COLO668 (cell line): ENCODE results near the gene UPK1A.
A peak's percentile ranks its signal among the peaks of the same experiment; 100 is the strongest.
"Not testable (repeated sequence)": the region's sequence is repeated elsewhere in the genome, so short reads cannot be mapped to it uniquely, and the experiment has no call there.

Experiments
- DNase-seq: peaks from one replicate; lab custom pipeline; 2025; ENCODE audit not compliant: unreplicated experiment; lab: John Stamatoyannopoulos, UW

UPK1A gene

DNA sequence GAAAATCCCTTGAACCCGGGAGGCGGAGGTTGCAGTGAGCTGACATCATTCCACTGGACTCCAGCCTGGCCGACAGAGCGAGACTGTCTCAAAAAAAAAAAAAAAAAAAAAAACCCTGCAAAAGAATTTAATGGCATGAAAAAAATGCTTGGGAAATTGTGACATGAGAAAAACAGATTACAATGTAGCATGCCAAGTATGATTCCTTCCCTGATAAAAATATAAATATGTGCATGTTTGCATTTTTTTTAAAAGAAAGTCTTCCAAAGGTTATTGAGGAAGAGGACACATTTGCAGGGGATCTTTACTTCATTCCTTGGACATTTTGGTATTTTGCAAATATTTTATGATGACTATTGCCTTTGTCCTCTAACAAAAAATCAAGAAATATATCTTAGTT, 23.5 kb downstream of the UPK1A start:
- no peak for DNase-seq

DNA sequence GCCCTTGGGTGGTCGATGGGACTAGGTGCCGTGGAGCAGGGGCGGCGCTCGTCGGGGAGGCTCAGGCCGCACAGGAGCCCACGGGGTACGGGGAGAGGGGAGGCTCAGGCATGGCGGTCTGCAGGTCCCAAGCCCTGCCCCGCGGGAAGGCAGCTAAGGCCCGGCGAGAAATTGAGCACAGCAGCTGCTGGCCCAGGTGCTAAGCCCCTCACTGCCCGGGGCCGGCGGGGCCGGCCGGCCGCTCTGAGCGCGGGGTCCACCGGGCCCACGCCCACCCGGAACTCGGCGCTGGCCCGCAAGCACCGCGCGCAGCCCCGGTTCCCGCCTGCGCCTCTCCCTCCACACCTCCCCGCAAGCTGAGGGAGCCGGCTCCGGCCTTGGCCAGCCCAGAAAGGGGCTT, 24.8 kb downstream of the UPK1A start:
- DNase-seq, result not testable (repeated sequence)

DNA sequence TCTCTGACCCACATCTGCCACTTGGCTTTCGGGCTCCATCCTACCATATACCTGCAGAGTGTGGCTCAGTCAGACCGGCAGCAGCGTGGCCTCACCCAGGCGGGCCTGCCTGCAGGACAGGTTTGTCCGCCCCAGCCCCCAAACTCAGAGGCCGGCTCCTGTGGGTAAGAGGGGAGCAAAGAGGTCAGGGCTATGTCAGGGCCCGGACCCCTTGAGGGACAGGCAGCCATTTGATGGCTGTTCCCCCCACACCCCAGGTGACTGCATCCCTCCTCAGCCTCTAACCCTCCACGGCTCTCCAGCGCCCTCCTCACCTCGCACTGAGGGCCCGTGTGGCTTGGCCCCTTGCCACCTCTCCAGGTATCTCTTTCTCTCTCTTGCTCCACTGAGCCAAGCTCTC, 25.7 kb downstream of the UPK1A start:
- peak; percentile 8 for DNase-seq

DNA sequence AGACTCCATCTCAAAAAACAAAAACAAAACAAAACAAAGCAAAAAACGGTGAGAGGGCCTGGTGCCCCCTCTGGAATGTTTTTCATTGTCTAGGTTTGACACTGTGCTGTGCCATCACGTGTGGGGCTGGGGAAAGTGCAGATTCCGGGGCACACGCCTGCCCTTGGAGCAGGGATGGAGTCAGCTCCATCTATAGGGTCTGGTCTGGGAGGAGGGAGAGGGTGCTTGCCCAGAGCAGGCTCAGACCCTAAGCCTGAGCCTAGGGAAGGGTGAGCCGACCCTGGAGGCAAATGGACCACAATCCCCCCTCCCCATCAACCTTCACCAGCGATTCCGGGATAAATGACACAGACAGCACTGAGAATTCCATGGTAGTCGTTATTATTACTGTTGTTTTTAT, 27.1 kb downstream of the UPK1A start:
- no peak for DNase-seq

DNA sequence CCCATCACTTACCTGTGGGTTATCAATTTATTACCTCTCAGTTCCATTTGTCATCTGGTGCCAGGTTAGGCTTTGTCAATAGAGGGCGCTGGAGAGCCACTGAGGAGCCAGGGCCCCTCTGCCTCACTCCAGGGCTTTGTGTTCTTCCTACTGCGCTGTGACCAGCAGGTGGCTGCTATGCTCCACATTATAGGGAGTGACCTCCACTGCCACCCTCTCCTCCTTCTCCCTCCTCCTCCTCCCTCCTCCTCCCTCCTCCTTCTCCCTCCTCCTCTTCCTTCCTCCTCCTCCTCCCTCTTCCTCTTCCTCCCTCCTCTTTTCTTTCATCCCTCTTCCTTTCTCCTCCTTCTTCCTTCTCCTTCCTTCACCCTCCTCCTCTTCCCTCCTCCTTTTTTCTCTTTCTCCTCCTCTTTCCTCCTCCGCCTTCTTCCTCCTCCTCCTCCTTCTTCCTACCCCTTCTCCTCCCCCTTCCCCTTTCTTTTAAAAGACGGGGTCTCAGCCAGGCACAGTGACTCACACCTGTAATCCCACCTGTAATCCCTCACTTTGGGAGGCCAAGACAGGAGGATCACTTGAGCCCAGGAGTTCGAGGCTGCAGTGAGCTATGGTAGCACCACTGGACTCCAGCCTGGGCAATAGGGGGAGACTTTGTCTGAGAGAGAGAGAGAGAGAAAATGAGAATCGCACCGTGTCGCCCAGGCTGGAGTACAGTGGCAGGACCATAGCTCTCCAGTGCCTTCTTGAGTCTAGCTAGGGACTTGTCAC, 27.7 kb downstream of the UPK1A start:
- DNase-seq, result peak; percentile 87

DNA sequence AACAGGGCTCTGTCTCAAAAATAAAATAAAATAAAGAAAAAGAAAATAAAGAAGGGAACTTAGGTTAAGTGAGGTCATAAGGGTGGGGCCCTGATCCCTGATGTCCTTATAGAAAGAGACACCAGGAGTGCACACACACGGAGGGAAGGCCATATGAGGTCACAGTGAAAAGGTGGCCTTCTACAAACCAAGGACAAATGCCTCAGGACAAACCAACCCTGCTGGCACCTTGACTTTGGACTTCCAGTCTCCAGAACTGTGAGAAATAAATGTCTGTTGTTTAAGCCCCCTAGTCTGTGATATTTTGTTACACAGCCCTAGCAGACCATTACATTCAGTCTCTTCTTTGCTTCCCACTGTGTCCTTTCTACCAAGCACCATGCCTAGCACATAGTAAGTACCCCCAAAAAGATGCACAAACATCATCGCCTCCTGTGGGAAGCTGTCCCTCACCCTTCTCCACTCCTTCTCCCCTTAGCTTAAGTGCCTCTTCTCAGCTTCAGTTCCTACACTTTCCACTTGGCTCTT, 29.6 kb downstream of the UPK1A start:
- no peak for DNase-seq

DNA sequence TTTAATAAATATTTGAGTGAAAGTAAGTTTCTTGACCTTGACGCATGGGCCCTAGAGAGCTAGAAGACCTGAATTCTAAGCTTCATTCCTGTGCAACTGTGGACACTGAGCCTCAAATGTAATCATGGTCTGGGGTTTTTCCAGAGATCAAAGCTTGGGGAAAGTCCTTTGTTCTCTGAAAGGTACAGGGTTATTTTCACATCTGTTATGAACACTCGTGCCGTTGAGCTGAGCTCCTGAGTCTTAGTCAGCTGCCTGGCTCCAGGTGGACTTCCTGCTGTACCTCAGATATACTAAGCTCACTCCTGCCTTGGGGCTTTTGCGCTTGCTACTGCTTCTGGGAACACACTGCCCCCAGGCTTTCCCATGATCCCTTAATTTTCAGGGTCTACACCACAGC, 30.5 kb downstream of the UPK1A start:
- no peak for DNase-seq

DNA sequence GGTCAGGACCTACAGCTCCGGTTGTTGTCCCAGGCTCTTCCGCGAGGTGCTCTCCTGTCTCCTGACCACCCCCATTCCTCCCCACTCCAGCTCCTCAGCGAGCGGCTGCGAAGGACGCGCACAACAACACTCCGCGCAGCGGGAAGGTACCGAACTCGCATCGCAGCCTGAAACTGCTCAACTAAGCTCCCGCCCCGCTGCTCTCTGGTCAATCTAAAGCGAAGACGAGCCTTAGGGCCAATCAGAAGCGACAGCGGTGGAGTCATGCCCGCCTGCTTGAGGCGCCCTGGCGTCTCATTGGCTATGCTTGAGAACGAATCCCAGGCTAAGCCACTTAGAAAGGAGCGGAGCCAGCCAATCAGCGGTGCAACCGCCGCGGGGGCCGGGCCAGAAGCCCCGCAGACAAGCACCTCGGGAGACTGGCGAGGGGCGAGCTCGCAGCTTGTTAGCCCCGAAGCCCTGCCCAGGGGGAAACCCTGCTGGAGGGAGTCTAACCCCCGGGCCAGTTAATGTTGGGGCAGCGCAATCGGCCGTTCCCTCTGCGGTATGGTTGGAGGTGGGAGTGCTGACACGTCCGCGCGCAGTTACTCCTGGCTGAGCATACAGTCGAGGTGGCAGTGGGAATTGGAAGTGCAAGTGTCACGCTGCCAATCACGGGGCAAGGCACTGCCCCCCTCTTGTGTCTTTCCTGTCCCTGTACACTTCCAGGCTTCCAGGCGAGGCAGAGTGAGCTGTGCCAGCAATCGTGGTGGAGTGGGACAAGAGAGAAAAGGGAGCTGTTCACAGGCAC, 36.1 kb downstream of the UPK1A start:
- DNase-seq, result peak; percentile 94

DNA sequence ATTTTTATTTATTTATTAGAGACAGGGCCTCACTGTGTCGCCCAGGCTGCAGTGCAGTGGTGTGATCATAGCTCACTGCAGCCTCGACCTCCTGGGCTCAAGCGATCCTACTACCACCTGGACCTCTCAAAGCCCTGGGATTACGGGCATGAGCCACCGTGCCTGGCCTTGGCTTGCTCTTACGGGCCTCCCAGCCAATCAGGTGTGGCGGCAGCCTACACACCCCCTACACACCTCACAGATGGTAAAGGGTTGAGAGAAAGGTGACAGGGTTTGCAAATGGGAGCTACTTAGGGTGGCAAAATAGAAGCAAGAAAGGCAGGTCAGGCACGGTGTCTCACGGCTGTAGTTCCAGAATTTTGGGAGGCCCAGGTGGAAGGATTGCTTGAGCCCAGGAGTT, 37.0 kb downstream of the UPK1A start:
- DNase-seq, result no peak

DNA sequence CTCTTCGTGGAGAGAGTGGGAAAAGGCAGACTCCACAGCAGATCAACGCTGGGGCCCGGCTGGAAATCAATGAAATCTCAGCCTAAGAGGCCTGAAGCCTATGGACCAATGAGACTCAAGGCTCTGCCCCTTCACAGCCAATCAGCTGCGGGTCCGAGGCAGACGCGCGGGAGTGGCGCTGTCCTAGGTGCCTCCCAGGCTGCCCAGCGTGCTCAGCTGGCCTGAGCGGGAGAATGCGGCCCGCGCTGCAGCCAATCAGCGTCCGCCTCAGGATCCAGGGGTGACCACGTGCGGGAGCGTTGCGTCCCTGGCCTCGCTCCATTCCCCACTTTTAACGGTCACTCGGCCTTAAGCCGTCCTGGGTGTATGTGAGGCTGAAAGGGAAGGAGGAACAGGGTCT, 37.9 kb downstream of the UPK1A start, which contains the start of gene ZBTB32:
Gene ZBTB32 (plus strand): TSS at position 341 of the 400 bp plus-strand sequence. CDS start 10,069 bp downstream, outside the sequence.
- DNase-seq, result peak; percentile 29

DNA sequence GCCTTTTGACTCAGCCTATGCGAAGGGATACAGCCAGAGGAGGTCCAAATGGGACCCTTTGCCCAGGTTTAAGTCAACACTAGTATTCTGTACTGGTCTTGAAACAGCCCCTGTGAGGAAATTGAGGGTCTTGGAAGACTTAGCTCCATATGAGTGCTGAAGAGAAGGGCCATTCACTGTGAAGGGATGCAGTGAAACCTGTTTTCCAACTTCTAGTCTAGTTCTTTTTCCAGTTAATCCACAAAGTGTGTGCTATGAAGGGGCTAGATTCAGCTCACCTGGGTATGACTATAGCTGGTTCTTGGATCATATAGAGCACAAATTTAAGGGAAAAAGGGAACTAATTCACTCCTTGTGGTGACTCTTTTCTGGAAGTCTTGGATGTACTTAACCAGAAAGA, 42.1 kb downstream of the UPK1A start:
- no peak for DNase-seq

DNA sequence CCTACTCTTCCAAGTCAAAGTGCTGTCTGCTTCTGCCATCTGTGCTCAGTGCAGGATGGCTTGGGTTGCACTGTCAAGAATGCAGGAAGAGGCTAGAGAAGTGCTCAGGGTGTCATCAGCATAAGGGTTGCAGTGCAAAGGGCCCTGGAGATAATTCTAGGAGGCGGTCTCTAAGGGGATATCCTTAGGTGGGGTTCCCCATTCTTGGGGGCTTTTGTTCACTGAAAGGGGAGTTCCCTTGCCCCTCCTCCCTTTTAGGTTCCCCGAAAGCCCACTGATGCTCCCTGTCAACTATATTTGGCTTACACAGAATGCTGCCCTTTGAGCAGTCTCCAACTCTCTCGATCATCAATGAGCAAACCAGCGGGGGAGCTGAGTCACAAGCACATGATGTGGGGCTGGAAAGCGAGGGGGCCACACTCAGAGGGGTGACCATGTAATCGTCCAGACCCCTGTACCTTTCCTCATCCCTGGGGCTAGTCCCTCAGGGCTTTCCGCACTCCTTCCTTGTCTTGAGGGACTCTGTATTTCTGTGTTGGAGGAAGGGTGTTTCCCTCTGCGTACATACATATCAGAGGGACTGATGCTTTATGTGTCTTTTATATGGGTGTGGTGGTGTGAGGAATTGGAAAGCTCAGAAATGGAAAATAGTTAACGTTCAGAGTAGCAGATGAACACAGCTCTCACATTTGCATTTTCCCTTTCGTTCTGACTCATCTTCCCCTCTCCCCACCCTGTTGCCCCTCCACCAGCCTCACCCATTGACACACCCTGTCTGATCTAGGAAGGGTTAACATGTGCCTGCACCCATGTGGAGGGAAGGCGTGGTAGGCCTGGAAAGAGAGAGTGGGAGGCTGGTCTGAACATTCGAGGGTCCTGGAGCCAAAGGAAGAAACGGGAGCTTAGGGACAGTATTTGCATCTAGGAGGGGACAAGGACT, 44.7 kb downstream of the UPK1A start:
- DNase-seq, result no peak

DNA sequence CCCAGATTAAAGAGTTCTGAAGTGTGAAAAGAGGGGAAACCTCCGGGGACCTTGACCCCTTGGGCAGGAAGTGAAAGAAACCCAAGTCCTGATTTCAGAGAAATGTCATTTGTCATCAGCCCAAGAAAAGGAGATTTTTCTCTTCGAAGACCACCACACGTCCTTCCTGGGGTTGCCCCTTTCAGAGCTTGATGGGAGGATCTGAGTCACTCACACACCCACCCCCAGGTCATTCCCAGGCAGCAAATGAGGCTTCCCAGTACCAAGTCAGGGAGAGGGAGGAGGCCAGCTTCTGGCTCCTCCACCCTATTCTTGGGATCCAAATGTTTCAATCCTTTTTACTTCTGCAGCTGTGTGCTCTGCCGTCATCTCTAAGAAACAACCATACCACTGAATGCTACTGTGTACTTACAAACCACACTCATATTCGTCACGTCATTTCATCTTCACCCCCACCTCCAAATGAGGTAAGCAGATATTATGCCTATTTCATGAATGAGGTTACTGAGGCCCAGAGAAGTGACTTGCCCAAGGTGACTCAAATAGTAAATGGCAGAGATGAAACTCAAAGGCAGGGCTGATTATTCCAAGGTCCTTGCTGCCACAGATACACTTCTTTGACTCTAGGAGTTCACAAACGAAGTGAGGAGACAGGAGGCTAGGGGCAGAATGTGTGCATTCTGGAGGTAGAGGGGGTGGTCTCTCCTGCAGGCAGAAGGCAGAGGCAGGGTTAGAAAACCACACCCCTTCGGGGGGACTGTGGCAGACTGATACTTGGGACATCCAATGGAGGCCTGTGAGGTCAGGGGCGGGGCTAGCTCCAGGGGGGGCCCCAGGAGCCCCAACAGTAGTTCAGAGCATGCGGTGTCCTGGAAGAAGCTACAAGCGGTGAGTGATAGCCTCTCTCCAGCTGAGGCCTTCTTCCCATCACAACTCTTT, 46.5 kb downstream of the UPK1A start:
- no peak for DNase-seq

DNA sequence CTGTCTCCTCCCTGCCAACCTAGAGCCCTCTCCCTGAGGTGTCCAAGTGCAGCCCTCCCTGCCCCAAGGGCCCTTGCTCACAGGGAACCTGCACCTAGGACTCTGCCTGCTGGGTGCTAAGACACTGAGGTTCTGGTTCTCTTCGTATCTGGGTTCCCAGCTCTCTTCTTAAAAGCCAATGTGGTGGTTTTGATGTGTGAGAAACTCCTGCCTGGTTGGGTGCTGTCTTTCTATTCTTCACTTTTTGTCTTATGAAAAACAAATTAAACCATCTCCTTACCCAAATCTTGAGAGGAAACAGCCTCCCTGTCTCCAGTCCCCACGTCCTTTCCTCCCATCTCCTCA, 47.2 kb downstream of the UPK1A start:
- DNase-seq, result no peak

DNA sequence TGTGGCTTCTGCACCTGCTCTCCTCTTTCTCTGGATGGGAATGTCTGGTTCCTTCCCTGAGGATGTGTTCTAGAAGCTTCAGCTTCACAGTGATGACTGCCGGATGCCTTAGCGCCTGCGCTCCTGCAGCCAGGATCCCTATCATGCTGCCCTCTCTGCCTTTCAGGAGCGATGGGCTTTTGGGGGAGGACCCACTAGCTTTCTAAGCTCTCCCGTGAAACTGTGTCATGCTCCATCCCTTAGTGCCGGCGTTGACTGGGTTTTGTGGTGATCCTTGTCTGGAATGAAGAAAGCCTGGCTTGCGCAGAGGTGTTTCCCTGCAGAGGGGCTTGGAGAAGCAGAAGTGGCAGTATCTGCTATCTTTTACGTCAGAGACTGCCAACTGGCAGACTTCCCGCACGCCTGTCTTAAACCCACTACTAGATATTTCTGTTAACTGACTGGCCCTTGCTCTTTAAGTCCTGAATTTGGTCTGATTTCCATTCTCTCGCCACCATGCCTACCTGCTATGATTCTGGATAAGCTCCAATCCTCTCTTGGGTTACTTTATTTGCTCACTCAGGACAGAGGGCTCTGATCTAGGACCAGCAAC, 47.7 kb downstream of the UPK1A start:
- no peak for DNase-seq

DNA sequence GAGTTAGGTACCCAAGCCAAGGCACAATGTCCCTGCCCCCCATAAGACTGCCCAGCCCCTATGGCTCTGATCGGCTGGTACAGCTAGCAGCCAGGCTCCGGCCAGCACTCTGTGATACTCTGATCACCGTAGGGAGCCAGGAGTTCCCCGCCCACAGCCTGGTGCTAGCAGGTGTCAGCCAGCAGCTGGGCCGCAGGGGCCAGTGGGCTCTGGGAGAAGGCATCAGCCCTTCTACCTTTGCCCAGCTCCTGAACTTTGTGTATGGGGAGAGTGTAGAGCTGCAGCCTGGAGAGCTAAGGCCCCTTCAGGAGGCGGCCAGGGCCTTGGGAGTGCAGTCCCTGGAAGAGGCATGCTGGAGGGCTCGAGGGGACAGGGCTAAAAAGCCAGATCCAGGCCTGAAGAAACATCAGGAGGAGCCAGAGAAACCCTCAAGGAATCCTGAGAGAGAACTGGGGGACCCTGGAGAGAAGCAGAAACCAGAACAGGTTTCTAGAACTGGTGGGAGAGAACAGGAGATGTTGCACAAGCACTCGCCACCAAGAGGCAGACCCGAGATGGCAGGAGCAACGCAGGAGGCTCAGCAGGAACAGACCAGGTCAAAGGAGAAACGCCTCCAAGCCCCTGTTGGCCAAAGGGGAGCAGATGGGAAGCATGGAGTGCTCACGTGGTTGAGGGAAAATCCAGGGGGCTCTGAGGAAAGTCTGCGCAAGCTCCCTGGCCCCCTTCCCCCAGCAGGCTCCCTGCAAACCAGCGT, 48.5 kb downstream of the UPK1A start:
- no peak for DNase-seq

DNA sequence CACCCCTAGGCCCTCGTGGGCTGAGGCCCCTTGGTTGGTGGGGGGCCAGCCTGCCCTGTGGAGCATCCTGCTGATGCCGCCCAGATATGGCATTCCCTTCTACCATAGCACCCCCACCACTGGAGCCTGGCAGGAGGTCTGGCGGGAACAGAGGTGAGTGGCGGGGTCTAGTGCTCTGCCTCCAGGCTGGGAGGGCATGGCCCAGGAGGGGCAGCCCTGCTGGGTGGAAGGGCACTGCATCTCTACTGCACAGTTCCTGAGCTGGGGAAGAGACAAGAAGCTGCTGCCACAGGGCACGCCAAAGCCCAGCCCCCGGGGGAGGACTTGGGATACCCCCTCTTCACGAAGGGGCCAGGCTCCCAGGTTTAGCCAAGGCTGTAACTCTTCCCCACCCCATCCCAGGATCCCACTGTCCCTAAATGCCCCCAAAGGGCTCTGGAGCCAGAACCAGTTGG, 49.1 kb downstream of the UPK1A start:
- DNase-seq, result no peak

DNA sequence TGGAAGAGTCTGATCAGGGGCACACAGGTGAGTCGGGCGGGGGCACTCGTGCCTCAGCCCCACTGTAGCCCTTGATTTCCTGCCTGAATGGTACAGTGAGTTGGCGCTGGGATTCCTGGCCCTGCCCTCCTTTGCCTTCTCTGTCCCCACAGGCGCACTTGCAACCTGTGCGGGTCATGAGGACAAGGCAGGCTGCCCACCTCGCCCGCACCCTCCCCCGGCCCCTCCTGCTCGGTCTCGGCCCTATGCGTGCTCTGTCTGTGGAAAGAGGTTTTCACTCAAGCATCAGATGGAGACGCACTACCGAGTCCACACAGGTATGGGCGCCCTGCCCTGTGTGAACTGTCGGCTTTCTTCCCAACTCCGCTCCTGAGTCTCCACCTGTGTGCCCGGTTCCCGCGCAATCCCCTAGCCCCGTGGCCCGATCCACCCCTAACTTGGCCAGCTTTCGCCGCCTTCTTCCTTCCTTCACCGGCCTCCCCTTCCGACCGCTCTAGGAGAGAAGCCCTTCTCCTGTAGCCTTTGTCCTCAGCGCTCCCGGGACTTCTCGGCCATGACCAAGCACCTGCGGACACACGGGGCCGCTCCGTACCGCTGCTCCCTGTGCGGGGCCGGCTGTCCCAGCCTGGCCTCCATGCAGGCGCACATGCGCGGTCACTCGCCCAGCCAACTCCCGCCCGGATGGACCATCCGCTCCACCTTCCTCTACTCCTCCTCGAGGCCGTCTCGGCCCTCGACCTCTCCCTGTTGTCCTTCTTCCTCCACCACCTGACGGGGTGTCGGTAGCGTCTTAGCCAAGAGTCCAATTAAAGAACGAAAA, 49.9 kb downstream of the UPK1A start:
- DNase-seq, result peak; percentile 68
